A549 (cell line): ENCODE results near the gene PCNX2. TPM values are rescaled to one million over a fixed set of nuclear protein-coding genes. Genes with fewer than 3 reads are reported as not detected.

Experiments
- ATAC-seq, 2 experiments: fragments of 200-7000 bp in 1 of 2; fragments of >200 bp in 1 of 2; cut with Nextera tagmentation in 1 of 2; cut with Tn5 transposase in 1 of 2; 3 replicates each; pipeline versions ENCODE4 v1.8.0 to v1.9.1; 2018 to 2020; ENCODE audit warnings: mild to moderate bottlenecking in 1 of 2, moderate library complexity in 1 of 2
- CTCF ChIA-PET: fragments of 300-600 bp; sonication (Branson Sonifier 250); formaldehyde crosslinking; extraction: SDS; loops from one replicate; lab custom pipeline; 2021; ENCODE audit warnings: antibody characterized with exemption, inconsistent platforms; lab: Yijun Ruan, JAX
- POLR2A ChIA-PET: fragments of 350-600 bp; formaldehyde crosslinking; extraction: SDS; loops from one replicate; lab custom pipeline; 2021; ENCODE audit warnings: antibody characterized with exemption, inconsistent platforms; lab: Yijun Ruan, JAX
- DNase-seq, 2 experiments: peaks; one replicate each; pipeline versions ENCODE4 v3.0.0 to v3.0.0-alpha.2; 2011 to 2016; ENCODE audit warnings: low read depth in 1 of 2, low spot score in 1 of 2
- FAIRE-seq: peaks from 2 replicates; lab custom pipeline; 2011; peaks lifted over from hg19 to GRCh38; lab: Jason Lieb, UNC
- H3K27ac ChIP-seq, 2 experiments: fragments of >200 bp; sonication (Bioruptor Twin); formaldehyde crosslinking; 3 replicates each; pipeline ENCODE4 v1.5.1; 2016 to 2017
- H3K4me1 ChIP-seq: fragments of >200 bp; sonication (Bioruptor Twin); formaldehyde crosslinking; 3 replicates; pipeline ENCODE4 v1.6.1; 2016
- H3K4me2 ChIP-seq: fragments of >200 bp; sonication (Bioruptor Twin); formaldehyde crosslinking; 3 replicates; pipeline ENCODE4 v1.6.1; 2016
- H3K4me3 ChIP-seq: fragments of >200 bp; sonication (Bioruptor Twin); formaldehyde crosslinking; 3 replicates; pipeline ENCODE4 v1.5.1; 2016
- H3K9me3 ChIP-seq: fragments of >200 bp; sonication (Bioruptor Twin); formaldehyde crosslinking; 3 replicates; pipeline ENCODE4 v1.6.1; 2016
- CBX8 ChIP-seq: fragments of 200-600 bp; sonication (generic); IDR thresholded peaks from 2 replicates; pipeline ENCODE4 v1.6.1; 2016
- CEBPB ChIP-seq, 2 experiments: fragments of >200 bp in 1 of 2; sonication (Bioruptor Twin) in 1 of 2; formaldehyde crosslinking in 1 of 2; IDR thresholded peaks; 2 replicates each; pipeline ENCODE4 v1.6.1; 2012 to 2016
- EHF ChIP-seq: fragments of 250-450 bp; sonication (Bioruptor Pico); IDR thresholded peaks from 2 replicates; pipeline ENCODE4 v1.5.0; 2020; ENCODE audit warnings: mild to moderate bottlenecking
- ESRRA ChIP-seq: fragments of 150-350 bp; IDR thresholded peaks from 2 replicates; pipeline ENCODE4 v1.6.1; 2014; ENCODE audit warnings: mild to moderate bottlenecking, low read length, borderline replicate concordance
- FOSB ChIP-seq: fragments of 250-450 bp; sonication (Bioruptor Pico); IDR thresholded peaks from 2 replicates; pipeline ENCODE4 v1.5.0; 2020; ENCODE audit warnings: mild to moderate bottlenecking, moderate library complexity
- FOXS1 ChIP-seq: fragments of 250-450 bp; sonication (Bioruptor Pico); IDR thresholded peaks from 2 replicates; pipeline ENCODE4 v1.5.0; 2020; ENCODE audit warnings: mild to moderate bottlenecking, moderate library complexity
- HDAC2 ChIP-seq: fragments of 200-600 bp; sonication (generic); IDR thresholded peaks from 2 replicates; pipeline ENCODE4 v1.6.1; 2016
- HEYL ChIP-seq: fragments of 250-450 bp; sonication (Bioruptor Pico); IDR thresholded peaks from 2 replicates; pipeline ENCODE4 v1.8.0; 2021; ENCODE audit warnings: mild to moderate bottlenecking, moderate library complexity
- HOXA7 ChIP-seq: fragments of 250-450 bp; sonication (Bioruptor Pico); IDR thresholded peaks from 2 replicates; pipeline ENCODE4 v1.5.0; 2020; ENCODE audit warnings: mild to moderate bottlenecking, moderate library complexity
- HOXB5 ChIP-seq: fragments of 250-450 bp; sonication (Bioruptor Pico); IDR thresholded peaks from 2 replicates; pipeline ENCODE4 v1.5.0; 2020; ENCODE audit warnings: mild to moderate bottlenecking, moderate library complexity
- KDM1A ChIP-seq: fragments of 200-600 bp; sonication (generic); IDR thresholded peaks from 2 replicates; pipeline ENCODE4 v1.6.1; 2016; ENCODE audit warnings: low read depth, mild to moderate bottlenecking
- MAFK ChIP-seq: fragments of 450-650 bp; IDR thresholded peaks from 2 replicates; pipeline ENCODE4 v1.6.1; 2014; ENCODE audit not compliant: partially characterized antibody
- MAZ ChIP-seq: fragments of 150-350 bp; IDR thresholded peaks from 2 replicates; pipeline ENCODE4 v1.6.1; 2014; ENCODE audit warnings: antibody characterized with exemption, low read depth, low read length, borderline replicate concordance
- NPAS2 ChIP-seq: fragments of 250-450 bp; sonication (Bioruptor Pico); IDR thresholded peaks from 2 replicates; pipeline ENCODE4 v1.8.0; 2022; ENCODE audit warnings: mild to moderate bottlenecking, moderate library complexity, borderline replicate concordance
- PHF8 ChIP-seq: fragments of 200-600 bp; sonication (generic); IDR thresholded peaks from 2 replicates; pipeline ENCODE4 v1.6.1; 2016; ENCODE audit warnings: low read depth, mild to moderate bottlenecking, antibody characterized with exemption, moderate library complexity, borderline replicate concordance
- RAD21 ChIP-seq, 2 experiments: fragments of >200 bp in 1 of 2; sonication (Bioruptor Twin) in 1 of 2; formaldehyde crosslinking in 1 of 2; IDR thresholded peaks in 1 of 2; conservative IDR thresholded peaks in 1 of 2; 2 replicates in 1 of 2; 3 replicates in 1 of 2; pipeline ENCODE4 v1.6.1; 2012 to 2018; ENCODE audit warnings: inconsistent platforms in 1 of 2
- RARB ChIP-seq: fragments of 250-450 bp; sonication (Bioruptor Pico); IDR thresholded peaks from 2 replicates; pipeline ENCODE4 v1.8.0; 2021; ENCODE audit warnings: mild to moderate bottlenecking, moderate library complexity
- RCOR1 ChIP-seq: fragments of 150-350 bp; IDR thresholded peaks from 2 replicates; pipeline ENCODE4 v1.6.1; 2014; ENCODE audit warnings: antibody characterized with exemption, low read length, low read depth
- RFX5 ChIP-seq: fragments of 450-650 bp; IDR thresholded peaks from 2 replicates; pipeline ENCODE4 v1.7.1; 2014; ENCODE audit warnings: antibody characterized with exemption, mild to moderate bottlenecking, moderate library complexity
- SMC3 ChIP-seq: fragments of >200 bp; sonication (Bioruptor Twin); formaldehyde crosslinking; IDR thresholded peaks from 3 replicates; pipeline ENCODE4 v1.6.1; 2018; ENCODE audit warnings: inconsistent platforms
- SREBF2 ChIP-seq: fragments of 450-650 bp; IDR thresholded peaks from 2 replicates; pipeline ENCODE4 v1.6.1; 2014; ENCODE audit warnings: mild to moderate bottlenecking, moderate library complexity
- TFCP2L1 ChIP-seq: fragments of 250-450 bp; sonication (Bioruptor Pico); IDR thresholded peaks from 2 replicates; pipeline ENCODE4 v1.5.0; 2021; ENCODE audit warnings: mild to moderate bottlenecking
- TP53 ChIP-seq: fragments of 250-450 bp; sonication (Bioruptor Pico); IDR thresholded peaks from 2 replicates; pipeline ENCODE4 v1.5.0; 2021; ENCODE audit warnings: mild to moderate bottlenecking, moderate library complexity
- ZFP36 ChIP-seq: fragments of 450-650 bp; IDR thresholded peaks from 2 replicates; pipeline ENCODE4 v1.6.1; 2014; ENCODE audit warnings: borderline replicate concordance; ENCODE audit not compliant: partially characterized antibody
- ZSCAN20 ChIP-seq: fragments of 250-450 bp; sonication (Bioruptor Pico); IDR thresholded peaks from 2 replicates; pipeline ENCODE4 v1.8.0; 2022; ENCODE audit warnings: mild to moderate bottlenecking, moderate library complexity
- WGBS: methylation state at CpG from one replicate; pipeline ENCODE4 v1.1.6; 2017; ENCODE audit errors: missing lambda C conversion rate; 5-methylcytosine and 5-hydroxymethylcytosine counted together
- polyA plus RNA-seq, 4 experiments: library from polyadenylated mRNA; depleted of rRNA in 3 of 4; stranded (reverse); fragments of >200 nt; fragmentation: RNase III in 1 of 4; extraction: RNeasy Plus Mini Kit Qiagen cat#74134 plus additional on column Dnase treatment in 1 of 4; gene quantifications; 2 replicates in 3 of 4; 3 replicates in 1 of 4; pipeline ENCODE4 v1.2.3, GENCODE V29; 2011 to 2017
- TF ChIP-seq, protein P1 (sequence below): IDR thresholded peaks from 2 replicates; pipeline ENCODE4 v1.6.1; 2012
- TF ChIP-seq, protein P2 (sequence below): fragments of >200 bp; sonication (Bioruptor Twin); formaldehyde crosslinking; IDR thresholded peaks from 3 replicates; pipeline ENCODE4 v1.5.1; 2016
- TF ChIP-seq, protein P3 (sequence below): fragments of >200 bp; sonication (Bioruptor Twin); formaldehyde crosslinking; IDR thresholded peaks from 3 replicates; pipeline ENCODE4 v1.6.1; 2016
- TF ChIP-seq, protein P4 (sequence below): fragments of 150-350 bp; IDR thresholded peaks from 2 replicates; pipeline ENCODE4 v1.6.1; 2014; ENCODE audit warnings: low read depth, mild to moderate bottlenecking, low read length
- TF ChIP-seq, protein P5 (sequence below): fragments of 250-450 bp; sonication (Bioruptor Pico); IDR thresholded peaks from 2 replicates; pipeline ENCODE4 v1.5.0; 2020; ENCODE audit warnings: low read depth, mild to moderate bottlenecking, moderate library complexity
- TF ChIP-seq, protein P6 (sequence below): fragments of 250-450 bp; sonication (Bioruptor Pico); IDR thresholded peaks from 2 replicates; pipeline ENCODE4 v1.5.0; 2021; ENCODE audit warnings: mild to moderate bottlenecking, moderate library complexity, borderline replicate concordance

The PCNX2 gene
- polyA plus RNA-seq, 2 of the 4 experiments (the other 2 are of a cell fraction) = 8.8 to 27.2 TPM

DNA sequence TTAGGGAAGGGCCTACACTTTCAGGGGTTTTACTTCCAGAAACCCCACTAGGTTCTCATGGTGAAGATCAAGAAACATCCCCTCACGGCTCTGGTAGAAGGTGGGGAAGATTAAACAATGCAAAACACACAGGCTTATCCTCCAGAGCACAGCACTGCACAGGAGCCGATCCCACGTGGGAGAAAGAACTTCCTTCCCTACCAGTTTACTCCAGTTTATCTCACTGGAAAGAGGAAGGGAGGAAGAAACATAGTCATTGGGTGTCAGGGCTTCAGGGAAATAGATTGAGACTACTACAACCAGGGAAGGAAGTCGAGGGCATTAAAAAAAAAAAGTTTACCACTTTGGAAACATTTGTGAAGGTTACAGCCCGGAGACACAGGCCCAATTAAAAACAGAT lies 180.7 kb downstream of the PCNX2 start:
- CTCF ChIA-PET = interaction anchor here (0.5 kb wide), 1 partner anchor 480 kb away, joined by 3 read pairs; no protein-coding TSS in a partner anchor

DNA sequence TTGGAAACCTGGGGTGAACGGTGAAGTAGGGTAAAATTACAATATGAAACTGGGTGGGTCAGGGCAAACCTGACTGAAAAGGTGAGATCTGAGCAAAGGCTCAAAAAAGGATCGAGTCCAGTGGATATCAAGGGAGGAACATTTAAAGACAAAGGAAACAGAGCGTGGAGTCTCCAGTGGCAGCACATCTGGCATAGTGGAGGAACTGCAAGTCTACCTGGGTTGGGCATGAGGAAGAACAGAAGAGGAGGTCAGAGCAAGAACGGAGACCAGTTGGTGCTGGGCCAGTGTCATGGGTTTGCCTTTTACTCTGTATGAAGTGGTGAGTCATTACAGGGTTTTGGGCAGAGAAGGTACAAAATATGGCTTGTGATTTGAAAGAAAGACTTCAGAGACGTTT lies 181.4 kb downstream of the PCNX2 start:
- H3K4me3 ChIP-seq = peak overlapping the region; percentile 17; the same call in 1 of the 3 replicates
- CTCF ChIA-PET = no interaction called here
- ATAC-seq = peak in 1 of 2 experiments; percentile 13; a peak in 3 of 6 replicates
- no peak for TF ChIP-seq RCOR1
- TF ChIP-seq ESRRA = no peak
- no peak for TF ChIP-seq PHF8
- TF ChIP-seq HDAC2 = no peak
- TF ChIP-seq, protein P1, sequence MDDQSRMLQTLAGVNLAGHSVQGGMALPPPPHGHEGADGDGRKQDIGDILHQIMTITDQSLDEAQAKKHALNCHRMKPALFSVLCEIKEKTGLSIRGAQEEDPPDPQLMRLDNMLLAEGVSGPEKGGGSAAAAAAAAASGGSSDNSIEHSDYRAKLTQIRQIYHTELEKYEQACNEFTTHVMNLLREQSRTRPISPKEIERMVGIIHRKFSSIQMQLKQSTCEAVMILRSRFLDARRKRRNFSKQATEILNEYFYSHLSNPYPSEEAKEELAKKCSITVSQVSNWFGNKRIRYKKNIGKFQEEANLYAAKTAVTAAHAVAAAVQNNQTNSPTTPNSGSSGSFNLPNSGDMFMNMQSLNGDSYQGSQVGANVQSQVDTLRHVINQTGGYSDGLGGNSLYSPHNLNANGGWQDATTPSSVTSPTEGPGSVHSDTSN = no peak
- no peak for TF ChIP-seq CBX8
- TF ChIP-seq, protein P2, sequence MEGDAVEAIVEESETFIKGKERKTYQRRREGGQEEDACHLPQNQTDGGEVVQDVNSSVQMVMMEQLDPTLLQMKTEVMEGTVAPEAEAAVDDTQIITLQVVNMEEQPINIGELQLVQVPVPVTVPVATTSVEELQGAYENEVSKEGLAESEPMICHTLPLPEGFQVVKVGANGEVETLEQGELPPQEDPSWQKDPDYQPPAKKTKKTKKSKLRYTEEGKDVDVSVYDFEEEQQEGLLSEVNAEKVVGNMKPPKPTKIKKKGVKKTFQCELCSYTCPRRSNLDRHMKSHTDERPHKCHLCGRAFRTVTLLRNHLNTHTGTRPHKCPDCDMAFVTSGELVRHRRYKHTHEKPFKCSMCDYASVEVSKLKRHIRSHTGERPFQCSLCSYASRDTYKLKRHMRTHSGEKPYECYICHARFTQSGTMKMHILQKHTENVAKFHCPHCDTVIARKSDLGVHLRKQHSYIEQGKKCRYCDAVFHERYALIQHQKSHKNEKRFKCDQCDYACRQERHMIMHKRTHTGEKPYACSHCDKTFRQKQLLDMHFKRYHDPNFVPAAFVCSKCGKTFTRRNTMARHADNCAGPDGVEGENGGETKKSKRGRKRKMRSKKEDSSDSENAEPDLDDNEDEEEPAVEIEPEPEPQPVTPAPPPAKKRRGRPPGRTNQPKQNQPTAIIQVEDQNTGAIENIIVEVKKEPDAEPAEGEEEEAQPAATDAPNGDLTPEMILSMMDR = no peak
- TF ChIP-seq TFCP2L1 (CRISPR knock-in tag) = peak; percentile 35; the same call in 1 of the 2 replicates
- peak; percentile 93 for TF ChIP-seq TP53 (CRISPR knock-in tag)
- TF ChIP-seq, protein P3, sequence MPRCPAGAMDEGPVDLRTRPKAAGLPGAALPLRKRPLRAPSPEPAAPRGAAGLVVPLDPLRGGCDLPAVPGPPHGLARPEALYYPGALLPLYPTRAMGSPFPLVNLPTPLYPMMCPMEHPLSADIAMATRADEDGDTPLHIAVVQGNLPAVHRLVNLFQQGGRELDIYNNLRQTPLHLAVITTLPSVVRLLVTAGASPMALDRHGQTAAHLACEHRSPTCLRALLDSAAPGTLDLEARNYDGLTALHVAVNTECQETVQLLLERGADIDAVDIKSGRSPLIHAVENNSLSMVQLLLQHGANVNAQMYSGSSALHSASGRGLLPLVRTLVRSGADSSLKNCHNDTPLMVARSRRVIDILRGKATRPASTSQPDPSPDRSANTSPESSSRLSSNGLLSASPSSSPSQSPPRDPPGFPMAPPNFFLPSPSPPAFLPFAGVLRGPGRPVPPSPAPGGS = no peak
- no peak for TF ChIP-seq MAZ
- peak; percentile 72 for TF ChIP-seq HOXB5 (CRISPR knock-in tag)
- TF ChIP-seq NPAS2 (CRISPR knock-in tag) = no peak
- TF ChIP-seq, protein P4, sequence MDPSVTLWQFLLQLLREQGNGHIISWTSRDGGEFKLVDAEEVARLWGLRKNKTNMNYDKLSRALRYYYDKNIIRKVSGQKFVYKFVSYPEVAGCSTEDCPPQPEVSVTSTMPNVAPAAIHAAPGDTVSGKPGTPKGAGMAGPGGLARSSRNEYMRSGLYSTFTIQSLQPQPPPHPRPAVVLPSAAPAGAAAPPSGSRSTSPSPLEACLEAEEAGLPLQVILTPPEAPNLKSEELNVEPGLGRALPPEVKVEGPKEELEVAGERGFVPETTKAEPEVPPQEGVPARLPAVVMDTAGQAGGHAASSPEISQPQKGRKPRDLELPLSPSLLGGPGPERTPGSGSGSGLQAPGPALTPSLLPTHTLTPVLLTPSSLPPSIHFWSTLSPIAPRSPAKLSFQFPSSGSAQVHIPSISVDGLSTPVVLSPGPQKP = no peak
- peak; percentile 68; the same call in 1 of the 2 replicates for TF ChIP-seq HOXA7 (CRISPR knock-in tag)
- no peak for TF ChIP-seq MAFK
- no peak for TF ChIP-seq SREBF2
- TF ChIP-seq FOSB (CRISPR knock-in tag) = peak; percentile 50
- no peak for TF ChIP-seq RFX5
- TF ChIP-seq, protein P5, sequence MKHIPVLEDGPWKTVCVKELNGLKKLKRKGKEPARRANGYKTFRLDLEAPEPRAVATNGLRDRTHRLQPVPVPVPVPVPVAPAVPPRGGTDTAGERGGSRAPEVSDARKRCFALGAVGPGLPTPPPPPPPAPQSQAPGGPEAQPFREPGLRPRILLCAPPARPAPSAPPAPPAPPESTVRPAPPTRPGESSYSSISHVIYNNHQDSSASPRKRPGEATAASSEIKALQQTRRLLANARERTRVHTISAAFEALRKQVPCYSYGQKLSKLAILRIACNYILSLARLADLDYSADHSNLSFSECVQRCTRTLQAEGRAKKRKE (CRISPR knock-in tag) = 0 out of 2 replicates have a peak, but pooled peaks have one; percentile 63
- no peak for TF ChIP-seq SMC3
- TF ChIP-seq EHF (CRISPR knock-in tag) = peak; percentile 81
- TF ChIP-seq, protein P6, sequence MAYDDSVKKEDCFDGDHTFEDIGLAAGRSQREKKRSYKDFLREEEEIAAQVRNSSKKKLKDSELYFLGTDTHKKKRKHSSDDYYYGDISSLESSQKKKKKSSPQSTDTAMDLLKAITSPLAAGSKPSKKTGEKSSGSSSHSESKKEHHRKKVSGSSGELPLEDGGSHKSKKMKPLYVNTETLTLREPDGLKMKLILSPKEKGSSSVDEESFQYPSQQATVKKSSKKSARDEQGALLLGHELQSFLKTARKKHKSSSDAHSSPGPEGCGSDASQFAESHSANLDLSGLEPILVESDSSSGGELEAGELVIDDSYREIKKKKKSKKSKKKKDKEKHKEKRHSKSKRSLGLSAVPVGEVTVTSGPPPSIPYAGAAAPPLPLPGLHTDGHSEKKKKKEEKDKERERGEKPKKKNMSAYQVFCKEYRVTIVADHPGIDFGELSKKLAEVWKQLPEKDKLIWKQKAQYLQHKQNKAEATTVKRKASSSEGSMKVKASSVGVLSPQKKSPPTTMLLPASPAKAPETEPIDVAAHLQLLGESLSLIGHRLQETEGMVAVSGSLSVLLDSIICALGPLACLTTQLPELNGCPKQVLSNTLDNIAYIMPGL = peak; percentile 64; the same call in 1 of the 2 replicates
- TF ChIP-seq KDM1A = no peak
- TF ChIP-seq RARB (CRISPR knock-in tag) = no peak
- TF ChIP-seq CEBPB (IDR thresholded peaks at IDR 0.05) = no peak
- TF ChIP-seq ZFP36 = no peak

More for the DNA sequence above, 180.7 kb downstream of the PCNX2 start:
- no peak for TF ChIP-seq RAD21 (conservative IDR thresholded peaks at IDR 0.05 in 1 of 2, IDR thresholded peaks at IDR 0.05 in 1 of 2)
- TF ChIP-seq MAZ = no peak
- TF ChIP-seq PHF8 = no peak
- TF ChIP-seq RCOR1 = no peak
- no peak for TF ChIP-seq CEBPB (IDR thresholded peaks at IDR 0.05)
- TF ChIP-seq ZSCAN20 (CRISPR knock-in tag) = no peak
- TF ChIP-seq FOXS1 (CRISPR knock-in tag) = no peak
- TF ChIP-seq HOXB5 (CRISPR knock-in tag) = no peak
- no peak for TF ChIP-seq MAFK
- TF ChIP-seq HEYL (CRISPR knock-in tag) = no peak
- ATAC-seq = no peak
- peak overlapping the region; percentile 93 for H3K27ac ChIP-seq
- no peak for DNase-seq
- peaks cover 21% of the 10 kb centered on the region for H3K9me3 ChIP-seq
- WGBS = 89% methylated on average over 5 of the region's 5 CpGs
- H3K4me1 ChIP-seq = peaks cover 41% of the 10 kb centered on the region
- no peak overlapping the region for H3K4me3 ChIP-seq
- no peak for FAIRE-seq
- POLR2A ChIA-PET = no interaction called here
- peak overlapping the region; percentile 76 for H3K4me2 ChIP-seq

More for the DNA sequence above, 181.4 kb downstream of the PCNX2 start:
- Histone ChIP-seq H3K9me3 (peaks cover 24% of the 10 kb centered on the region), H3K4me2 (peak overlapping the region; percentile 76), H3K27ac (peak overlapping the region; percentile 93), H3K4me1 (peaks cover 41% of the 10 kb centered on the region)
- DNase-seq (peak; percentile 8 to 72), FAIRE-seq (no peak)
- POLR2A ChIA-PET = interaction anchor here (1.6 kb wide), 1 partner anchor 245 kb away, joined by 6 read pairs; no protein-coding TSS in a partner anchor
- WGBS = 24% methylated on average over 5 of the region's 5 CpGs
